HG03575 (cell line): ENCODE data around the gene FOXC1.

Experiments
- ATAC-seq: cut with Tn5 transposase; IDR thresholded peaks from one replicate; pipeline ENCODE4 v1.9.1; 2021; ENCODE audit not compliant: unreplicated experiment, insufficient number of reproducible peaks, low FRiP score; ENCODE audit errors: extremely low read depth

The FOXC1 gene

DNA sequence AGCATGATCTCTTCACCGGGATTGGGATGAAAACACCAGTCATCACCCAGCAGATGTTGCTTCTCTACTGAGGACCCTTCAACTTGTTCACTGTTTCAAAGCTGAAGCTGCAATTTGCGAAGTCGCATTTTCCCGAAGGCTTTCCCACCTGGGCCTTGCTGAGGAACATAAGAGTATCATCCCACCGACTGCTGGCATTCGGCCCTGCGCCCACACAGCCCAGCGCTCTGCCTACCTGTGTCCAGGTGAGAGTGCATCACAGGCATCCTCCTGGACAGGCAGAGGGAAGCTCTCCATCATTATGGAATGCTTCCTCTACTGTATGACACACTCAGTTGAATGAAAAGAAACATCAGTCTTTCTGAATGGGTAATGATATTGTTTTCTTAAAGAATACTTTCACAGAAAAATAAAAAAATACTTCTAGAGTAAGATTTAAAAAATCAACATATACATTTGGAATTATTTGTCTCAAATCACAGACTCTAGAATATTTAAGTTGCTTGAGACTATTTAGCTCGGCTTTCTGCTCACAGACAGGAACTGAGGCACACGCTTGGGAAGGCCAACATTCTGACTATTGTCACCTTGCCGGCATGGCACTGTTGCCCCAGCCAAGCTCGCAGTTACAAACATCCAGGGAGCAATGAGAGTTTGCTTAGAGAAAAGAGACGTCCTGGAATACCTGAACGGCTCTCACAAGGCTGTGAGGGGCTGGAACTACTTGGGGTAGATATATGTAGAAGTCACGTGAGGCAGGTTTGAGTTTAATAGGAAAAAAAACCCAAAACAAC, 48.7 kb downstream of the FOXC1 start:
- ATAC-seq: no peak

DNA sequence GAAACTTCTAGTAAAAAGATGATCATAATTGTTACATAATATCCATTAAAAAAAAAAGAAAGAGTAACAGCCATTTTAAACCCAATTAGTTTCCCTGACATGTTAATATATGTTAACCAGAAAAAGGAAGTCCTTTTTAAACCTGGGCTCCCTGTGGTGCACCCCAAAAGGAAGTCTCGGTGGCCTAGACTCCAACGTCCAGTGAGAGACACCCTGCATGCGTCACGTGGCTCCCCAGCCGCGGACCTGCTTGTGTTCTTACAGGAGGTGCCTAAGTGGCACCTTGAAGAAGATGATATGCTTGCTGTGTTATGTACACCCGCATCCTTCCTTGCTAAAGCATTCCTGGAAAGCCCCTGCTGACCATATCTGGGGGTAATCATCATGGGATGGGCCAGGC, 50.1 kb downstream of the FOXC1 start:
- no peak for ATAC-seq

DNA sequence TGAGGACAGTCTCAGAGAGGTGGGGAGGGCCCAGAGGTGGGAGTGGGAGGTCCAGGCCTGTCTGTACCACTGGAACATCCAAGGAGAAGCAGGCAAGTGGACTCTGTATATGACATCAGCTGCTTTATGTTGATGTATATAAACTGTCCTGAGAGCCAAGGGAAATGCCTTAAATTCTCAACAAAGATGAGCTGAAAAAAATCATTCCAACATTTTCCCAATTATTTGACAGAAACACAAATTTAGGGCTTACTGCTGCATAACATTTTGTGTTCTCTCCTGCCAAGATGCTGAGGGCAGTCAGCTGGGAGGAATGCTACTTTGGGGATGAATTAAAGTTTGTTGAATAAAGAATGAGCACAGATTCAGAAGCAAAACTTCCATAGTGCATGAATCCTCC, 52.8 kb downstream of the FOXC1 start:
- ATAC-seq: no peak
